Measurements from ENCODE around the gene CAMK1D. TPM values are rescaled to one million over a fixed set of nuclear protein-coding genes. Genes with fewer than 3 reads are reported as not detected.

CAMK1D gene
- total RNA-seq, 1 donor from 2014 or later: 7.4 TPM

DNA sequence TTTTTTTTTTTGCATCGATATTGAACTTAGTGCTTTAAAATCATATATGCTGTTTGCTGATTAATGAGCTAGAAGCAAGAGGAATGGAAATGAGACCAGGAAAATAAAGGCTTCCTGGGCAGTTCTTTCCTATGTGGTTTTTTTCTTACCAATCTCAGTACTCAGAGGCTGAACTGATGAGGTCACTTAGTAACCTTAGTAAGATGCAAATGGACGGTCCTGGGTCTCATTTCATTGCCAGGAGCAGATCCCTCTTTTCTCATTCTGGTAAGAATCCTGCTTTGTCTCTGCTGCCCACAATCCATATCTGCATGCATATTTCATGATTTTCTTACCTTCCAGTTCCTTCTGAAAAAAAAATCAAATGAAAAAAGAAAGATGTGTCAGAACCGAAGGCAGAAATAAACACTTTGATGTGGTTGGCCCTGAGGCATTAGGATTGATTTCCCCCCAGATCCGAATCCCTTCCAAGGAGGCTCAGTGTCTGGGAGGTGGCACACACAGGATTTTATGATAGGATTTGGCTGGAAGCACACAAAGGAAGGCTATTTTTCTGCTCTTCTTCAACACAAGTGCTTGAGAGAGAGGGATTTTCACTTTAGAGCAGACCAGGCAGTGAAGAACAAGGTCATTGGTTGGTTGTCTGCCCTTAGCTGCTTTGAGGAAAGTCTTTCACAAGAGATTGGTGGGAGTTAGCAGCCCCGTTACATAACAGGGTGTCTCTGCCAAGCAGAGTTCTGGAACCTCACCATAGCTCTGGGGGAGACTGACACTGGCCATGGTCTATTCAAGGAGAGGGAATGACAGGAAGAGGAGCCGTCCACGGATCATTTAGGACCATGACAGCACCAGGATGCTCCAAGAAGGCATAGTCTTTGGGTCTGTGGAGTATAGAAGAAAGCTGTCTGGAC, 150.0 kb downstream of the CAMK1D start:
- intact Hi-C loops (cut with micrococcal nuclease): no loop called here
- Mint-ChIP-seq H3K4me1 (ENCODE audit: low read depth) (peaks cover 32% of the 10 kb centered on the region), H3K27me3 (ENCODE audit: insufficient read depth) (peaks cover 4% of the 10 kb centered on the region), H3K9me3 (peaks cover 4% of the 10 kb centered on the region), H3K4me3 (no peak overlapping the region), H3K36me3 (ENCODE audit: low read depth) (no peaks in the 10 kb centered on the region), H3K27ac (no peak overlapping the region)
- no peak for DNase-seq (ENCODE audit: low spot score)

DNA sequence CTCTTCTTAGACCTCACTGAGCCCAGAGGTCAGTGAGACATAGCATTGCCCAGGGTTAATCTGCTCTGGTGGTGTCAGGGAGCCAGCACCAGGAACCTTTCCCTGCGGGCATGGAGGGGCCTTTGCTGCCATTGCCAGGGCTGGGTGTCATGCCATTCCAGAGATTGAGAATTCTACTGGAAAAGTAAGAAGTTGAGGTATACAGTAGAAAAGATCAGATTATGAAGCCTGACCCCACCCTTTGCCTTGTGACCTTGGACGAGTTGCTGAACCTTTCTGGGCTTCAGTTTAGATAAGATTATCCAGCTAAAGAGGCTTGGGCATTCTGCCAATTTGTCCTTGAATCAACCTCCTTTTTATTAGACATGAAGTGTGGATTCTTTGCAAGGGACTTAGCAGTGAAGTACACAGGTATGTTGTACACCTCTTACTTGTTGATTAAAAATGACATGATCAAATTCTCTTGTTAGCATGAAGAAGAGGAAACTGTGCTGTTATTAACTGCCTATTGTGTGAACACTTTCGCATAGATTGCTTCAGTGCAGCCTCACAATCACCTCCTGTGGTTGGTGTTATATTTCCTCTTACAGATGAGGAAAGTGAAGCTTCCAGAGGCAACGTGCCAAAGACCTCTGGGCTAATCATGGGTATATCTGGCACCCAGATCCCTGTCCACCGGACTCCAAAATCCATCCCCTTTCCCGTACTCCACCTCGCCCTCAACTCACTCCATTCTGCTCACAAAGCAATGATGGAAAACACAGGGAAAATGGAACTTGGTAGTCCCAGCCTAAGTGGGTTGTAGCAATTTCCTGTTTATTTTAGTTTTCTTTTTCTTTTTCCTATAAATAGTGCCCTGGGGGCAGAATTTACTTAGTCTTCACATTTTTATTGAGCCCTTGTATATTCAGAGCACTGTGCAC, 151.3 kb downstream of the CAMK1D start:
- Mint-ChIP-seq H3K27ac (no peak overlapping the region), H3K4me1 (ENCODE audit: low read depth) (peaks cover 42% of the 10 kb centered on the region), H3K36me3 (ENCODE audit: low read depth) (no peaks in the 10 kb centered on the region), H3K4me3 (no peak overlapping the region), H3K27me3 (ENCODE audit: insufficient read depth) (peaks cover 8% of the 10 kb centered on the region), H3K9me3 (peaks cover 4% of the 10 kb centered on the region)
- DNase-seq (ENCODE audit: low spot score): no peak
- intact Hi-C loops (cut with micrococcal nuclease): no loop called here

DNA sequence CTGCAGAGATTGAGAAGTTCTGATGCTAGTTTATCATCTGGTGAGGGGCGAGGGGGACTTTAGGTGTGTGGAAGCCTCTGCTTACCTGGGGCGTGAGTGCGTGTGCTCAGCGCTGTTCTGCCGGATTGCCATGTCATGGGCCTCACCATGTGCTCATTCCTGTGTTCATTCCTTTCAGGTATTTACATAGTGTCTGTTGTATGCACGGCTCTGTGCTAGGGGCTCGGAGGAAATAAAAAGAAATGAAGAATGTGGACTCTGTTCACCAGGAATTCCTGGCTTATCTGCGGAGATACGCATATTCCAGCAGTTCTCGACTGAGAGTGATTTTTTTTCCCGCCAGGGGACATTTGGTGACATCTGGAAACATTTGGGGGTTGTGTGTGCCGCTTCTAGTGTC, 152.0 kb downstream of the CAMK1D start:
- H3K4me1 Mint-ChIP-seq (ENCODE audit: low read depth): peaks cover 42% of the 10 kb centered on the region
- H3K4me3 Mint-ChIP-seq: no peak overlapping the region
- no peak for DNase-seq (ENCODE audit: low spot score)
- peaks cover 12% of the 10 kb centered on the region for H3K27me3 Mint-ChIP-seq (ENCODE audit: insufficient read depth)
- no peak overlapping the region for H3K27ac Mint-ChIP-seq
- intact Hi-C loops (cut with micrococcal nuclease): no loop called here
- peaks cover 4% of the 10 kb centered on the region for H3K9me3 Mint-ChIP-seq
- H3K36me3 Mint-ChIP-seq (ENCODE audit: low read depth): no peaks in the 10 kb centered on the region

DNA sequence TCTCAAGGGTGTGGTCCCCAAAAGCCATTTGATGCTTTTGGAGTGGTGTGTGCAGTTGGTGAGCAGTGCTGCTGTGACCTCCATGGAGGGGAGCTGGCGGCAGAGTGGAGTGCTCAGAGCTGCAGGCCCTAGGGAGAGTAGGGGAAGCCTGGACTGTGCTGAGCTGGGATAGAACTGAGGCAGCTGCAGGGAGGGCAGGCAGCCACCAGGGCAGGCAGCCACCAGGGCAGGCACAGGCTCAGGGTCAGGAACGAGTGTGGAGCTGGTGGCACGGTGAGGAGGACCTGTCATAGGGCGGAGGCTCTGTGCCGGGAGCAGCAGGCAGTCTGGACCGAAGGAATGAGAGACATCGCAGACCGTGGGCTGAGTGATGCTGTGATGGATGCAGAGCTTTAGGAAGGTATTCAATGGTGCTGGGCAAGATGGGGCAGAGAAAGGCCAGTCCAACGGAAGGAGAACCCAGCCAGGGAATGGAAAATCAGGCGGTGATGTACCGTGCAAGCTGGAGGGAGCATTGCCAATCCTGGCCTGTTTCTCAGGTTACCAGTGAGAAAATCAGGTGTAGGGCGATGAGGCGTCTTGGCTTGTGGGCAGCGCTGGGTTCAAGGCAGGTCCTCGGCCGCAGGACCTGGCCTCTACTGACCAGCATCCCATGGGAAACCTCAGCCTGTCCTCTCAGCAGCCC, 152.6 kb downstream of the CAMK1D start:
- Mint-ChIP-seq H3K36me3 (ENCODE audit: low read depth) (no peaks in the 10 kb centered on the region), H3K4me3 (no peak overlapping the region), H3K27me3 (ENCODE audit: insufficient read depth) (peaks cover 12% of the 10 kb centered on the region), H3K27ac (no peak overlapping the region), H3K9me3 (peaks cover 4% of the 10 kb centered on the region), H3K4me1 (ENCODE audit: low read depth) (peaks cover 43% of the 10 kb centered on the region)
- DNase-seq (ENCODE audit: low spot score): no peak
- intact Hi-C loops (cut with micrococcal nuclease): no loop called here

DNA sequence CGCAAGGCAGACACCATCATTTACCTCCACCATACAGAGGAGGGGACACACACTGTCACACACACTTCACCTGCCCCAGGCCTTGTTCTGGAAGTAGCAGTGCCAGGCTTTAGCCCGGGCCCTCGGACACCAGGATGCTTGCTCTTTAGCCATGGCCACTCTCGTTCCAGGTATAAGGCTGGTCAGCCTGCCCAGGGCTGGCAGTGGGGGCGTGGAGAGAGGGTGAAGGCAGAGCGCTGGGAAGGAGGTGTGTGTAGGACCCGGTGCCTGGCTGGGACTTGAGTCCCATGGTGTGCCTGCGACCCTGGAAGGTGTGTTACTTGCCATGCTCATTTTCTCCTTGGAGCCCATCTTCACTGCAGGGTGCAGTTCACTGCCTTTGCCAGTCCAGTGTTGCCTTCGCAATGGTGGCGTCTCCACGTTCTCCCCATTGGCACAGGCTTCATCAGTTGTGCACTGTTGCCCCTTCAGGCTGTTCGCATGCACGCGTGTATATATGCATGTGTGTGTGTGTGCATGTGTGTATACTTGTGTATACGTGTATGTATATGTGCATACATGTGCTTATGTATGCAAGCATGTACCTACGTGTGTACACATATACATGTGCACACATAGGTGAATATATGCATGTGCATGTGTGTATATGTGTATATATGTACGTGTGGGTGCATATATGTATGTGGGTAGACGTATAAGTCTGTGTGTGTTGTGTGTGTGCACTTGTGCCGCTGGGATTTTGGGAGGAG, 153.4 kb downstream of the CAMK1D start:
- Mint-ChIP-seq H3K4me3 (no peak overlapping the region), H3K27ac (no peak overlapping the region), H3K36me3 (ENCODE audit: low read depth) (no peaks in the 10 kb centered on the region), H3K4me1 (ENCODE audit: low read depth) (peaks cover 50% of the 10 kb centered on the region), H3K9me3 (peaks cover 3% of the 10 kb centered on the region), H3K27me3 (ENCODE audit: insufficient read depth) (peaks cover 12% of the 10 kb centered on the region)
- intact Hi-C loops (cut with micrococcal nuclease): no loop called here
- DNase-seq (ENCODE audit: low spot score): no peak

DNA sequence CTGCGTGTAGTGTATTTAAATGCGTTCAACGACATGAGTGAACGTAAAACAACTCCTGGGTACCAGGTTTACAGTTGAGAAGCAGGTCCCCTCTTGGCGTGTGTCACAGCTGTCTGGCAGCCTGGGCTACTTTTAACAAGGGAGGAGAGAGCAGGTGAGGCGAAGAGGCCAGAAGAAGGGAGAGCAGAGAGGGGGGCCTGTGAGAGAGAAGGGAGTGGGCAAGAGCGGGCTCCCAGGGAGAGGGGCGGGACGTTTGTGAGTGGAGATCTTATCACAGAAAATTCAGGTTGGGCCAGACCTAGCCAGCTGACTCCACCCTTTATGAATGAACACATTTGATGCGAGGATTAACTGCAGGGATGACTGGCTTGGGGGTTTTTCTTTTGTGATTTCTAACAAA, 154.0 kb downstream of the CAMK1D start:
- H3K36me3 Mint-ChIP-seq (ENCODE audit: low read depth): no peaks in the 10 kb centered on the region
- H3K27me3 Mint-ChIP-seq (ENCODE audit: insufficient read depth): peaks cover 12% of the 10 kb centered on the region
- no peak overlapping the region for H3K27ac Mint-ChIP-seq
- peaks cover 52% of the 10 kb centered on the region for H3K4me1 Mint-ChIP-seq (ENCODE audit: low read depth)
- H3K4me3 Mint-ChIP-seq: no peak overlapping the region
- intact Hi-C loops (cut with micrococcal nuclease): no loop called here
- DNase-seq (ENCODE audit: low spot score): no peak
- H3K9me3 Mint-ChIP-seq: no peaks in the 10 kb centered on the region

DNA sequence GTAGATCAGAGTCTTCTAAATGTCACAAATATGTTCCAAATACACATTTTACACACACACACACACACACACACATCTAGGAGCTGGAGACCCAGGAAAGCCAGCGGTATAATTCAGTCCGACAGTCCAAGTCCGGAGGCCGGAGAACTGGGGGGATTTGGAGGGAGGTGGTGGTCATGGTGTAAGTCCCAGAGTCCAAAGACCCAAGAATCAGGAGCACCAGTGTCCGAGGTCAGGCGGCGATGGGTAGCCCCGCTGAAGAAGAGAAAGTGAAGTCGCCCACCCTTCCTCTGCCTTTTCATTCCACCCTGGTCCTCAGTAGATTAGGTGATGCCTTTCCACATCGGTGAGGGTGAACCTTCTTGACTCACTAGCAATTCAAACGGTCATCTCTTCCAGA, 154.8 kb downstream of the CAMK1D start:
- Mint-ChIP-seq H3K36me3 (ENCODE audit: low read depth) (no peaks in the 10 kb centered on the region), H3K27me3 (ENCODE audit: insufficient read depth) (peaks cover 12% of the 10 kb centered on the region), H3K4me3 (no peak overlapping the region), H3K9me3 (no peaks in the 10 kb centered on the region), H3K4me1 (ENCODE audit: low read depth) (peaks cover 55% of the 10 kb centered on the region), H3K27ac (no peak overlapping the region)
- intact Hi-C loops (cut with micrococcal nuclease): no loop called here
- DNase-seq (ENCODE audit: low spot score): no peak

DNA sequence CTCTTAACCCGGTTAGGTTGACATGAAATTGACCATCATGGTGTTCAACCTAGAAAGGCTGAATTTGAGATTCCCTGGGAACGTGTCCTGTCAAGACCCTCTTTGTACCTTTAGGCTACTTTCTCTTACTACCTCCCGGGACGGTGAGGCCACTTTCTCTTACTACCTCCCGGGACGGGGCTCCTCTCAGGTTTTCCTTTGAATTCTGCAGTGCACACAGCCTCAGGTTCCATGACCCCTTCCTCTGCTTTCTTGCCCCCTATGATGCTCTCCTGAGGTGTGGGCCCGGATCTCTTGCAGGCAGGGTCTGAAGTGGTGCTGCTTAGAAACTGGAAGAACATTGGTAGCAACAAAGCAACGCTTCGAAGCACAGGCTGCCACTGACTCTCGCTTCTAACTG, 155.3 kb downstream of the CAMK1D start:
- H3K36me3 Mint-ChIP-seq (ENCODE audit: low read depth): no peaks in the 10 kb centered on the region

DNA sequence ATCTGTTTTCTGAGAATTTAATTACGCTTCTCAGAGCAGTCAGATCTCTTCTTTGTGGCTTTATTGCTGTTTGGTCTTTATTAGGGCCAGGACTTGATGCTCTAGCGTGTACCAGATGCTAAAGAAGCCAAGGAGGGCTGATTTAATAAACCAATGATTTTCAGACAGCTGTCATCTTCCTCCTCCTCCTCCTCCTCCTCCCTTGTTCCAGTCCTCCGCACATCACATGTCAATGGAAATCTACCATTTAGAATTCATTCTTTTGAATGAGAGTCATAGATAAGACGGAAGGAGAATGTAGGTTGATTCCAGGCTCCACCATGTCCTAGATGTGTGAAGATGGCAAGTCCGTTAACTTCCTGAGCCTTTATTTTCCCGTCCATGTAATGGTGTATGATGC, 156.3 kb downstream of the CAMK1D start:
- Mint-ChIP-seq H3K9me3 (no peaks in the 10 kb centered on the region), H3K4me3 (no peak overlapping the region), H3K36me3 (ENCODE audit: low read depth) (no peaks in the 10 kb centered on the region), H3K27me3 (ENCODE audit: insufficient read depth) (peaks cover 12% of the 10 kb centered on the region), H3K4me1 (ENCODE audit: low read depth) (peaks cover 58% of the 10 kb centered on the region), H3K27ac (no peak overlapping the region)
- DNase-seq (ENCODE audit: low spot score): no peak
- intact Hi-C loops (cut with micrococcal nuclease): no loop called here

More for the DNA sequence above, 155.3 kb downstream of the CAMK1D start:
- peaks cover 12% of the 10 kb centered on the region for H3K27me3 Mint-ChIP-seq (ENCODE audit: insufficient read depth)
- no peaks in the 10 kb centered on the region for H3K9me3 Mint-ChIP-seq
- H3K27ac Mint-ChIP-seq: no peak overlapping the region
- DNase-seq (ENCODE audit: low spot score): no peak
- H3K4me3 Mint-ChIP-seq: no peak overlapping the region
- peaks cover 55% of the 10 kb centered on the region for H3K4me1 Mint-ChIP-seq (ENCODE audit: low read depth)
- intact Hi-C loops (cut with micrococcal nuclease): no loop called here

DNA sequence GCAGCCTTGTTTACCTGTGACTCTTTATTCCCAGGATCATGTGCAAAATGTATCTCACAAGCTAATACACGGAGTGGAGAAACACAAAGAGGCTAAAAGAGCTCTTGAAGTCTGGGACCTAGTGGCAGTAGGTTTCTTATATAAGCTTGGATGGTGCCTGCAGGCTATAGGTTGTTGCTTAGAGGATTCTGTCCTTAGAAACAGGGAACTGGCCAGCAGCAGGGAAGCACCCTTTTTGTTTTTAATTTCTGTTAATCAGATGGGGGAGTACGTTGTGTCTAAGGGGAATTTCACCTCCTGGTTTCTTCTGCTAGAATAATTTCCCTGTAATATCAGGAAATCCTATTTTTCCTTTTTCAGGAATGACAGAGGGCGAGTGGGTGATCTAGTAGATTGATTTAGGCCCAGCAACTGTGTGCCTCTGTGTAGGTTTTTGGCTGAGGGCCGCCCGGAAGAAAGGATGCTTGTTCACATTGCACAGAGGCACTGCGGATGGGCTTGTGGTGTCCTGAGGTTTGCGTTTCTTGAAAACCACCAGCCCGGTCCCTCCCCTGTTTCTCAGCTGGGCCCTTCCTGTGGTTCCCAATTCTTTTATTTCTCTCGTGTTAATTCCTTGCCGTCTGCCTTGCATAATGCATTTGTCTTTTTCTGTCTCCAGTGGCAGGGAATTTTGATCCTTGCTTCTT, 158.0 kb downstream of the CAMK1D start:
- DNase-seq (ENCODE audit: low spot score): no peak
- H3K27ac Mint-ChIP-seq: no peak overlapping the region
- H3K9me3 Mint-ChIP-seq: no peaks in the 10 kb centered on the region

DNA sequence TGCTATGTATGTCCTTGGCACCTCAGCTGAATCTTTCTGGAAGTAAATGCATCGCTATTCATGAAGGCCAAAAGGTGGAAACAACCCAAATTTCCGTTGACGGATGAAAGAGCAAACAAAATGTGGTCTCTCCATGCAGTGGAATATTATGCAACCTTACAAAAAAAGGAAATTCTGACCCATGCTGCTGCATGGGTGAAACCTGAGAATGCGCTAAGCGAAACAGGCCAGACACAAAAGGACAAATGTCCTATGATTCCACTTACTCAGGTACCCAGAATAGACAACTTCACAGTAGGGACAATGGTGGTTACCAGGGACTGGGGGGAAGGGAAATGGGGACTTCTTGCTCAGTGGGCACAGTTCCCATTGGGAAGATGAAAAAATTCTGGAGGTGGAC, 158.8 kb downstream of the CAMK1D start:
- DNase-seq (ENCODE audit: low spot score): no peak
- Mint-ChIP-seq H3K4me3 (no peak overlapping the region), H3K36me3 (ENCODE audit: low read depth) (no peaks in the 10 kb centered on the region), H3K27ac (no peak overlapping the region), H3K9me3 (no peaks in the 10 kb centered on the region), H3K27me3 (ENCODE audit: insufficient read depth) (peaks cover 10% of the 10 kb centered on the region), H3K4me1 (ENCODE audit: low read depth) (peaks cover 50% of the 10 kb centered on the region)
- intact Hi-C loops (cut with micrococcal nuclease): no loop called here

More for the DNA sequence above, 158.0 kb downstream of the CAMK1D start:
- intact Hi-C loops (cut with micrococcal nuclease): no loop called here
- H3K4me1 Mint-ChIP-seq (ENCODE audit: low read depth): peaks cover 50% of the 10 kb centered on the region
- no peaks in the 10 kb centered on the region for H3K36me3 Mint-ChIP-seq (ENCODE audit: low read depth)
- H3K4me3 Mint-ChIP-seq: no peak overlapping the region
- H3K27me3 Mint-ChIP-seq (ENCODE audit: insufficient read depth): peaks cover 10% of the 10 kb centered on the region

All from activated T-helper 1 cell treated with anti-CD3 and anti-CD28 coated beads, Interleukin-12 subunit alpha, Interleukin-12 subunit beta, Interleukin-2, Interleukin-4 antibody, amounts not matched to agents 30 ng/mL and 10 ng/mL and 1 ng/mL, durations not matched to agents 14 hours and 24 hours and 36 hours (primary cell).